Natural killer cell (primary cell): ENCODE results near the gene CHSY1. TPM values are rescaled to one million over a fixed set of nuclear protein-coding genes. Genes with fewer than 3 reads are reported as not detected.

Experiments
- ATAC-seq, 3 donors: fragments of 150-1000 bp in 2 of 3; fragments of 200-7000 bp in 1 of 3; cut with Tn5 transposase; 1 replicate in 1 of 3; 2 replicates in 2 of 3; pipeline ENCODE4 v1.10.0; 2021; ENCODE audit warnings: mild to moderate bottlenecking in 2 of 3, moderate library complexity in 2 of 3
- DNase-seq, 2 donors: peaks; one replicate each; pipeline versions ENCODE4 v3.0.0 to v3.0.0-alpha.2; 2013 to 2021; ENCODE audit warnings: mixed read lengths in 1 of 2
- H3K27ac ChIP-seq: one replicate; pipeline ENCODE4 v1.5.1; 2013; ENCODE audit warnings: mild to moderate bottlenecking, low read length
- H3K27me3 ChIP-seq: one replicate; pipeline ENCODE4 v1.6.1; 2013; ENCODE audit warnings: low read length; ENCODE audit not compliant: control insufficient read depth, insufficient read depth
- H3K36me3 ChIP-seq: one replicate; pipeline ENCODE4 v1.6.1; 2013; ENCODE audit warnings: low read length; ENCODE audit not compliant: control insufficient read depth, insufficient read depth
- H3K4me1 ChIP-seq: one replicate; pipeline ENCODE4 v1.6.1; 2013; ENCODE audit warnings: low read length; ENCODE audit not compliant: control insufficient read depth, insufficient read depth
- H3K4me3 ChIP-seq: one replicate; pipeline ENCODE4 v1.5.1; 2013; ENCODE audit warnings: low read length
- H3K9me3 ChIP-seq: one replicate; pipeline ENCODE4 v1.6.1; 2013; ENCODE audit warnings: low read length; ENCODE audit not compliant: control insufficient read depth, insufficient read depth
- H3K27ac Mint-ChIP-seq, 2 donors: one replicate each; pipeline ENCODE4 v1.8.0; 2022; ENCODE audit warnings: mild to moderate bottlenecking in 2 of 2, mixed read lengths in 2 of 2, moderate library complexity in 1 of 2
- H3K27me3 Mint-ChIP-seq, 2 donors: one replicate each; pipeline ENCODE4 v1.8.0; 2022; ENCODE audit warnings: low read depth in 2 of 2, mixed read lengths in 2 of 2
- H3K36me3 Mint-ChIP-seq: one replicate; pipeline ENCODE4 v1.8.0; 2022; ENCODE audit warnings: mixed read lengths
- H3K4me1 Mint-ChIP-seq, 2 donors: one replicate each; pipeline ENCODE4 v1.8.0; 2022; ENCODE audit warnings: mixed read lengths in 2 of 2
- H3K4me3 Mint-ChIP-seq: one replicate; pipeline ENCODE4 v1.8.0; 2022; ENCODE audit warnings: mild to moderate bottlenecking, moderate library complexity, mixed read lengths
- H3K9me3 Mint-ChIP-seq, 2 donors: one replicate each; pipeline ENCODE4 v1.8.0; 2022; ENCODE audit warnings: mixed read lengths in 2 of 2
- CTCF ChIP-seq: fragments of 200-600 bp; IDR thresholded peaks from one replicate; pipeline ENCODE4 v1.8.0; 2022; ENCODE audit warnings: antibody characterized with exemption
- WGBS: methylation state at CpG from one replicate; pipeline ENCODE4 v1.1.7; 2013; ENCODE audit warnings: missing lambda C conversion rate; ENCODE audit not compliant: insufficient coverage; 5-methylcytosine and 5-hydroxymethylcytosine counted together
- intact Hi-C: fragments of 100-400 bp; cut with micrococcal nuclease; formaldehyde crosslinking; loops from one replicate; pipeline ENCODE4 v1.14.2; 2022
- total RNA-seq, 4 donors: library from RNA; stranded (reverse); fragments of 120-200 nt in 1 of 4; gene quantifications; one replicate each; pipeline versions ENCODE4 v1.2.3 to v1.2.4, GENCODE V29; 2013 to 2022

Gene CHSY1
- total RNA-seq, 3 donors from 2014 or later (not counting 1 experiment from before 2014, with no cell fraction given): 21.1 to 32.5 (median 30.8) TPM

GRCh38 chr15:101185336-101185735 lies 66.5 kb downstream of the CHSY1 start:
- Histone ChIP-seq H3K27ac (no peak overlapping the region), H3K4me3 (no peak overlapping the region), H3K4me1 (peaks cover 6% of the 10 kb centered on the region), H3K9me3 (no peaks in the 10 kb centered on the region), H3K36me3 (peaks cover 3% of the 10 kb centered on the region), H3K27me3 (no peaks in the 10 kb centered on the region)
- H3K4me1 Mint-ChIP-seq: peaks cover 66 to 72% of the 10 kb centered on the region in 2 donors
- TF ChIP-seq CTCF: no peak
- no peak for ATAC-seq
- H3K27me3 Mint-ChIP-seq: no peaks in the 10 kb centered on the region
- no peak overlapping the region for H3K27ac Mint-ChIP-seq
- no peak overlapping the region for H3K4me3 Mint-ChIP-seq
- no peaks in the 10 kb centered on the region for H3K36me3 Mint-ChIP-seq
- DNase-seq: no peak
- intact Hi-C loops: no loop called here
- WGBS: 95% methylated on average over 5 of the region's 6 CpGs
- H3K9me3 Mint-ChIP-seq: peaks cover 0 to 3% of the 10 kb centered on the region in 2 donors

GRCh38 chr15:101184830-101185229 lies 67.0 kb downstream of the CHSY1 start:
- ATAC-seq (no peak), DNase-seq (no peak)
- H3K27me3 Mint-ChIP-seq: no peaks in the 10 kb centered on the region
- H3K36me3 Mint-ChIP-seq: no peaks in the 10 kb centered on the region
- intact Hi-C loops: no loop called here
- H3K4me1 Mint-ChIP-seq: peaks cover 69% of the 10 kb centered on the region in 2 donors
- H3K27me3 ChIP-seq: no peaks in the 10 kb centered on the region
- no peak overlapping the region for H3K27ac ChIP-seq
- no peak overlapping the region for H3K4me3 Mint-ChIP-seq
- H3K4me3 ChIP-seq: no peak overlapping the region
- no peak for TF ChIP-seq CTCF
- peaks cover 0 to 3% of the 10 kb centered on the region in 2 donors for H3K9me3 Mint-ChIP-seq
- peaks cover 6% of the 10 kb centered on the region for H3K4me1 ChIP-seq
- no peak overlapping the region for H3K27ac Mint-ChIP-seq
- peaks cover 3% of the 10 kb centered on the region for H3K36me3 ChIP-seq
- 100% methylated on average over 4 of the region's 7 CpGs for WGBS
- H3K9me3 ChIP-seq: no peaks in the 10 kb centered on the region

GRCh38 chr15:101183931-101184305 lies 67.9 kb downstream of the CHSY1 start:
- Mint-ChIP-seq H3K4me3 (no peak overlapping the region), H3K27ac (no peak overlapping the region), H3K36me3 (no peaks in the 10 kb centered on the region), H3K27me3 (no peaks in the 10 kb centered on the region), H3K9me3 (no peaks in the 10 kb centered on the region), H3K4me1 (peaks cover 60 to 65% of the 10 kb centered on the region in 2 donors)
- TF ChIP-seq CTCF: no peak
- H3K27me3 ChIP-seq: no peaks in the 10 kb centered on the region
- H3K4me3 ChIP-seq: no peak overlapping the region
- no peak for DNase-seq
- peaks cover 3% of the 10 kb centered on the region for H3K36me3 ChIP-seq
- no peak for ATAC-seq
- 83% methylated on average over 4 of the region's 5 CpGs for WGBS
- H3K27ac ChIP-seq: no peak overlapping the region
- no peaks in the 10 kb centered on the region for H3K9me3 ChIP-seq
- intact Hi-C loops: no loop called here
- H3K4me1 ChIP-seq: peaks cover 2% of the 10 kb centered on the region

GRCh38 chr15:101183226-101183930 lies 68.5 kb downstream of the CHSY1 start:
- no peak overlapping the region for H3K4me3 Mint-ChIP-seq
- H3K36me3 Mint-ChIP-seq: no peaks in the 10 kb centered on the region
- no peak for ATAC-seq
- intact Hi-C loops: no loop called here
- TF ChIP-seq CTCF: no peak
- peak overlapping the region in 1 of 2 donors; percentile 25 for H3K27ac Mint-ChIP-seq
- no peaks in the 10 kb centered on the region for H3K9me3 Mint-ChIP-seq
- no peak for DNase-seq
- 96% methylated on average over 8 of the region's 9 CpGs for WGBS
- peaks cover 3% of the 10 kb centered on the region for H3K36me3 ChIP-seq
- no peak overlapping the region for H3K27ac ChIP-seq
- H3K9me3 ChIP-seq: no peaks in the 10 kb centered on the region
- peaks cover 56 to 66% of the 10 kb centered on the region in 2 donors for H3K4me1 Mint-ChIP-seq
- H3K27me3 ChIP-seq: no peaks in the 10 kb centered on the region
- no peaks in the 10 kb centered on the region for H3K27me3 Mint-ChIP-seq
- no peak overlapping the region for H3K4me3 ChIP-seq
- no peaks in the 10 kb centered on the region for H3K4me1 ChIP-seq
